GM18873 (cell line): Measurements from ENCODE around the gene ZEB2.

ENCODE experiments used
- ATAC-seq: cut with Tn5 transposase; IDR thresholded peaks from one replicate; pipeline ENCODE4 v1.9.1; 2021; ENCODE audit warnings: mild to moderate bottlenecking, moderate library complexity, moderate number of reproducible peaks; ENCODE audit not compliant: unreplicated experiment, low FRiP score

The ZEB2 gene

GRCh38 chr2:144455987-144456386, 63.9 kb downstream of the ZEB2 start:
- no peak for ATAC-seq

GRCh38 chr2:144454466-144455287, 65.2 kb downstream of the ZEB2 start:
- peak; percentile 56 for ATAC-seq

- no peak for ATAC-seq
Measured at GRCh38 chr2:144453486-144454158, 66.3 kb downstream of the ZEB2 start.

GRCh38 chr2:144452989-144453336, 67.0 kb downstream of the ZEB2 start:
- ATAC-seq, result no peak

- ATAC-seq, result no peak
Measured at GRCh38 chr2:144452169-144452988, 67.5 kb downstream of the ZEB2 start.

GRCh38 chr2:144451443-144451842, 68.5 kb downstream of the ZEB2 start:
- ATAC-seq, result no peak

- peak; percentile 52 for ATAC-seq
Measured at GRCh38 chr2:144449028-144449406, 70.9 kb downstream of the ZEB2 start.

- ATAC-seq, result no peak
Measured at GRCh38 chr2:144448389-144449027, 71.4 kb downstream of the ZEB2 start.

GRCh38 chr2:144447535-144447934, 72.4 kb downstream of the ZEB2 start:
- ATAC-seq, result no peak

GRCh38 chr2:144446136-144446535, 73.8 kb downstream of the ZEB2 start:
- no peak for ATAC-seq

- no peak for ATAC-seq
Measured at GRCh38 chr2:144445196-144445595, 74.7 kb downstream of the ZEB2 start.

GRCh38 chr2:144443837-144444817, 75.8 kb downstream of the ZEB2 start:
- ATAC-seq, result no peak

GRCh38 chr2:144441711-144442141, 78.2 kb downstream of the ZEB2 start:
- no peak for ATAC-seq

GRCh38 chr2:144439993-144440392, 79.9 kb downstream of the ZEB2 start:
- ATAC-seq, result no peak

- ATAC-seq, result no peak
Measured at GRCh38 chr2:144438801-144439631, 80.9 kb downstream of the ZEB2 start.

- no peak for ATAC-seq
Measured at GRCh38 chr2:144437636-144438035, 82.3 kb downstream of the ZEB2 start.

GRCh38 chr2:144434425-144435222, 85.3 kb downstream of the ZEB2 start:
- ATAC-seq, result no peak

GRCh38 chr2:144432921-144433320, 87.0 kb downstream of the ZEB2 start:
- ATAC-seq, result no peak
